Thoracic aorta (tissue), 2 donors: Measurements from ENCODE around the gene LCOR. TPM values are rescaled to one million over a fixed set of nuclear protein-coding genes. Genes with fewer than 3 reads are reported as not detected.

Experiments used
- ATAC-seq: fragments of 150-250 bp; one replicate; pipeline ENCODE4 v1.8.0; 2017; ENCODE audit warnings: low read depth; ENCODE audit not compliant: insufficient number of reproducible peaks, low FRiP score
- DNase-seq: peaks from one replicate; pipeline ENCODE4 v3.0.0-alpha.2; 2020; ENCODE audit warnings: low spot score
- H3K27ac ChIP-seq, 2 donors: fragments of 200-600 bp; sonication (generic); 1 replicate in 1 of 2; 2 replicates in 1 of 2; pipeline ENCODE4 v1.5.1; 2016; ENCODE audit warnings: mild to moderate bottlenecking in 2 of 2, moderate library complexity in 2 of 2
- H3K27me3 ChIP-seq: fragments of 200-600 bp; sonication (generic); replicated peaks from 2 replicates; pipeline ENCODE4 v1.6.0; 2016; ENCODE audit warnings: mild to moderate bottlenecking; ENCODE audit not compliant: insufficient read depth
- H3K36me3 ChIP-seq: fragments of 200-600 bp; sonication (generic); one replicate; pipeline ENCODE4 v1.5.1; 2016
- H3K4me1 ChIP-seq, 2 donors: fragments of 200-600 bp; sonication (generic); 1 replicate in 1 of 2; 2 replicates in 1 of 2; pipeline versions ENCODE4 v1.5.1 to v1.6.0; 2016; ENCODE audit warnings: low read depth in 2 of 2, mild to moderate bottlenecking in 1 of 2; ENCODE audit not compliant: control insufficient read depth in 1 of 2
- H3K4me3 ChIP-seq: fragments of 200-600 bp; sonication (generic); 2 replicates; pipeline ENCODE4 v1.5.1; 2016; ENCODE audit warnings: mild to moderate bottlenecking
- H3K9me3 ChIP-seq: fragments of 200-600 bp; sonication (generic); 2 replicates; pipeline ENCODE4 v1.5.1; 2016
- total RNA-seq, 2 donors: library from RNA; depleted of rRNA; stranded (reverse); fragments of >200 nt; gene quantifications; one replicate each; pipeline versions ENCODE4 v1.1.0 to v1.2.3, GENCODE V29; 2016
- TF ChIP-seq, protein P1 (sequence below): fragments of 200-600 bp; sonication (generic); IDR thresholded peaks from one replicate; pipeline ENCODE4 v1.5.1; 2019; ENCODE audit warnings: antibody characterized with exemption

The LCOR gene
- total RNA-seq, 2 donors from 2014 or later = 18.3 to 23.3 TPM

DNA sequence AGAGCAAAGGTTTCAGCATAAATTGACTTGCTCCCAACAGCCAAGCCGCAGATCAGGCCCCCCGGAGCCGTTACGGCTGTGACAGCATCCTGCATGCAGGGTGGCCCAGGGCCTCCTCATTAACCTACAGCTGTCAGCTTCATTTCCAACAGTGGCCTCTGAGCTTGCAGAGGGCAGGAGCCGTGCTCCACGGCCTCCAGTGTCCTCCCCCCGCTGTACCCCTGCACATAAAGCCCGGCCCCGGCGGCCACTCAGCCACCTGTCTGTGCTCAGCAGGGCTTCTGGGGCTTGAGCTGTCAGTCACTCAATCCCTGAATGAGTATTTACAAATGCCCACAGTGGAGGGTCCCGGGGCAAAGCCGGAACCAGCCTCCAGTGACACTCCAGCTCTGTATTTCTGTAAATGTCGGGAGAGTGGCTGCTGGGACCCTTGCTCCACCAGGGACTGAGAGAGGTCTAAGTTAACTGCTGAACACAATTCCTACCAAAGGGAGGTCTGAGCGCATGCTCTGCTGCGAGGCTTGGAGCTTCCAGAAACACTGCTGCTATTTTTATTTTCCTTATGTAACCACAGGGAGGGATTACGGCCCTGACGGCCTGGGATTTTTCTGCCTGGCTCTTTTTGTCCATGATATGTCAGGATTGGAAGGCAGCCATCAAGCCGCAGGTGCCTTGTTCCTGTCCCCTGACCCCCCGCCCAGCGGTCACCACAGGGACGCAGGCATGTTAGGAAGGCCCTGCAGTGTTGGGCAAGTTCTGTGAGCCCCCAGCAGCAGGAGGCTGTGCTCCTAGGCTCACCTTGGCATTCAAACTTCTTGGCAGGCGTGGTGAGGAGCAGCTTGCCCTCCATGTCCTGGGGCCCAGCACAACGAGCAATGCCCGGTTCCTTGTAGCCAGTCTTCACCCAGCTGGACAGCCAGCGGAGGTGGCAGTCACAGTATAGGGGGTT, 188.6 kb downstream of the LCOR start:
- no peak for DNase-seq
- no peak for ATAC-seq
- no peaks in the 10 kb centered on the region for H3K27me3 ChIP-seq
- TF ChIP-seq, protein P1, sequence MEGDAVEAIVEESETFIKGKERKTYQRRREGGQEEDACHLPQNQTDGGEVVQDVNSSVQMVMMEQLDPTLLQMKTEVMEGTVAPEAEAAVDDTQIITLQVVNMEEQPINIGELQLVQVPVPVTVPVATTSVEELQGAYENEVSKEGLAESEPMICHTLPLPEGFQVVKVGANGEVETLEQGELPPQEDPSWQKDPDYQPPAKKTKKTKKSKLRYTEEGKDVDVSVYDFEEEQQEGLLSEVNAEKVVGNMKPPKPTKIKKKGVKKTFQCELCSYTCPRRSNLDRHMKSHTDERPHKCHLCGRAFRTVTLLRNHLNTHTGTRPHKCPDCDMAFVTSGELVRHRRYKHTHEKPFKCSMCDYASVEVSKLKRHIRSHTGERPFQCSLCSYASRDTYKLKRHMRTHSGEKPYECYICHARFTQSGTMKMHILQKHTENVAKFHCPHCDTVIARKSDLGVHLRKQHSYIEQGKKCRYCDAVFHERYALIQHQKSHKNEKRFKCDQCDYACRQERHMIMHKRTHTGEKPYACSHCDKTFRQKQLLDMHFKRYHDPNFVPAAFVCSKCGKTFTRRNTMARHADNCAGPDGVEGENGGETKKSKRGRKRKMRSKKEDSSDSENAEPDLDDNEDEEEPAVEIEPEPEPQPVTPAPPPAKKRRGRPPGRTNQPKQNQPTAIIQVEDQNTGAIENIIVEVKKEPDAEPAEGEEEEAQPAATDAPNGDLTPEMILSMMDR = peak; percentile 18
- no peaks in the 10 kb centered on the region for H3K36me3 ChIP-seq
- H3K4me3 ChIP-seq = peak overlapping the region; percentile 18
- H3K27ac ChIP-seq = peak overlapping the region; percentile 24 to 63
- peaks cover 19 to 44% of the 10 kb centered on the region in 2 donors for H3K4me1 ChIP-seq
- no peaks in the 10 kb centered on the region for H3K9me3 ChIP-seq

DNA sequence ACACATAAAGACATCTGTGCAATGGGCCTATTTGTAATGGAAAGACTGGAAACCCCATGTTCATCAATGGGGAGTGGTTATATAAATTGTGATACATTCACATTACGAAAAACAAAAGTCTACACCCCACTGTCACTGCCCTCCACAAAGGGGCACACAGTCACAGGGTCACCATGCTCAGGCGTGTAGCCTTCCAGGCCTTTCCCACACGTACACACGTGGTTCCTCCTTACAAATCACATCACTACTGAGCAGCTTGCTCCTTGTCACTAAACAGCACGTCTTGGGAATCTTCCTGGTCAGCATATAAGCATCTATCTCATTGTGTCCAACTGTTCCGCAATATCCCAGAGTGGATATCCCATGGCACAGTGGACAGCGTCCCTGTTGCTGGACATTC, 190.5 kb downstream of the LCOR start:
- H3K27ac ChIP-seq = no peak overlapping the region
- DNase-seq = no peak
- H3K36me3 ChIP-seq = no peaks in the 10 kb centered on the region
- H3K4me1 ChIP-seq = peaks cover 19 to 44% of the 10 kb centered on the region in 2 donors
- no peaks in the 10 kb centered on the region for H3K9me3 ChIP-seq
- no peak overlapping the region for H3K4me3 ChIP-seq
- ATAC-seq = no peak
- TF ChIP-seq, protein P1 = no peak
- no peaks in the 10 kb centered on the region for H3K27me3 ChIP-seq

DNA sequence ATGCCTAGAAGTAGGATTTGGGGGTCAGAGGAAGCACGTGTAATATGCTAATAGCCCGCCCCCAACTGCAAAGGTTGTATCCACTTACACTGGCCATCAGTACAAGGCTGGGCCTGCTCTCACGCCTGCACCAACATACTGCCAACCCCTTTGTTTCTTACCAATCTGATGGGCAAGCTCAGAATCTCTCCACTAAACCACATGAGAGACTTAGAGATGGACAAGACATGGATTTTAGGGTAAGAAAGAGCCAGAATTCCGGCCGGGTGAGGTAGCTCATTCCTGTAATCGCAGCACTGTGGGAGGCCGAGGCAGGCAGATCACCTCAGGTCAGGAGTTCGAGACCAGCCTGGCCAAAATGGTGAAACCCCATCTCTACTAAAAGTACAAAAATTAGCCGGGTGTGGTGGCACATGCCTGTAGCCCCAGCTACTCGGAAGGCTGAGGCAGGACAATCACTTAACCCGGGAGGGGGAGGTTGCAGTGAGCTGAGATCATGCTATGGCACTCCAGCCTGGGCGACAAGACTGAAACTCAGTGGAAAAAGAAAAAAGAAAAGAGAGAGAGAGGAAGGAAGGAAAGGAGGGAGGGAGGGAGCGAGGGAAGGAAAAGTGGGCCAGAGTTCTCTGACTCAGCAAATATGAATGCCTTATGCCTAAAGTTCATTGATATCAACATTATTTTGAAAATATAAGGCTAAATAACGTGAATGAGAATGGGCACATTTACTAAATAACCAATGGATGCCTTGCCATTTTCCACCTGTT, 191.5 kb downstream of the LCOR start:
- H3K4me3 ChIP-seq = peak overlapping the region; percentile 48
- H3K9me3 ChIP-seq = no peaks in the 10 kb centered on the region
- DNase-seq (no peak), ATAC-seq (no peak)
- peak overlapping the region; percentile 84 to 87 for H3K27ac ChIP-seq
- no peaks in the 10 kb centered on the region for H3K36me3 ChIP-seq
- TF ChIP-seq, protein P1 = no peak
- no peaks in the 10 kb centered on the region for H3K27me3 ChIP-seq
- peaks cover 19 to 44% of the 10 kb centered on the region in 2 donors for H3K4me1 ChIP-seq

DNA sequence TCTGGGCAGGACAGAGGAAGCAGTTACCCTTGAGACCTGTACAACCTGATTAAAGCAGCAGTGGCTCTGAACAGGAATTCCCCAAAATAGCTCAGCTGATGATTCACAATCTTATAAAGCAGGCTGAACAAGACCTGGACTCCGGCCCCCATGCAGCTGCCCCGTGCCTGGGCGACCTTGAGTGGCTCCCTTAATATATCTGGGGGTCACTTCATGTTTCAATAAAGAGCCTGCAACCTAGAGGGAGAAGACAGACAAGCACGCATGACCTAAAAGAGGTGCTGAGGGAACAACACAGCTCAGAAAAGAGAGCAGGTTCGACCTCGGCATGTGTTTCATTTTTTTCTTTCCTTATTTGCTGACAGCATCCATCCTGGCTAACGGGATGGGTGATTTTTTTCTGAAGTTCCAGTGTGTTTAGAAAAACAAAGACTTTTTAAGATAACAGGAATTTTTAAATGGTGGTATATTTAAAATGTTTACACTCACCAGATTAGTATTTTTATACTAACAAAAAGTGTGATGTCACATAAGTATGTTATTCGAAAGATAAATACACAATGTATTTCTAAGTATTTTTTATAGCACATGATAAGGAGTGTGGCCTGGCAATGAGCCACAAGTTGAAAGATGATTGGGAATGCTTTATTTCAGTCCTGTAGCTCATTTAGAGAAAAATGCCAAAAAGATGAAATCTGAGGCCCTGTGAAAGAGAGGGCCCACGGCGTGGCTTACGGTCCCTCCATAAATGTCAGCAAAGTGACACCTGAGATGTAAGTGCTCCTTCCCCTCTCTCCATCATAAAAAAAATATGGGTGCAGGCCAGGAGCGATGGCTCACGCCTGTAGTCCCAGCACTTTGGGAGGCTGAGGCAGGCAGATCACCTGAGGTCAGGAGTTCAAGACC, 192.3 kb downstream of the LCOR start:
- peak; percentile 40 for ATAC-seq
- H3K27me3 ChIP-seq = no peaks in the 10 kb centered on the region
- H3K9me3 ChIP-seq = no peaks in the 10 kb centered on the region
- TF ChIP-seq, protein P1 = no peak
- H3K4me1 ChIP-seq = peaks cover 19 to 44% of the 10 kb centered on the region in 2 donors
- no peaks in the 10 kb centered on the region for H3K36me3 ChIP-seq
- DNase-seq = no peak
- peak overlapping the region; percentile 48 for H3K4me3 ChIP-seq
- peak overlapping the region; percentile 84 to 87 for H3K27ac ChIP-seq
